Measurements from ENCODE around the gene WNT7B.

DNA sequence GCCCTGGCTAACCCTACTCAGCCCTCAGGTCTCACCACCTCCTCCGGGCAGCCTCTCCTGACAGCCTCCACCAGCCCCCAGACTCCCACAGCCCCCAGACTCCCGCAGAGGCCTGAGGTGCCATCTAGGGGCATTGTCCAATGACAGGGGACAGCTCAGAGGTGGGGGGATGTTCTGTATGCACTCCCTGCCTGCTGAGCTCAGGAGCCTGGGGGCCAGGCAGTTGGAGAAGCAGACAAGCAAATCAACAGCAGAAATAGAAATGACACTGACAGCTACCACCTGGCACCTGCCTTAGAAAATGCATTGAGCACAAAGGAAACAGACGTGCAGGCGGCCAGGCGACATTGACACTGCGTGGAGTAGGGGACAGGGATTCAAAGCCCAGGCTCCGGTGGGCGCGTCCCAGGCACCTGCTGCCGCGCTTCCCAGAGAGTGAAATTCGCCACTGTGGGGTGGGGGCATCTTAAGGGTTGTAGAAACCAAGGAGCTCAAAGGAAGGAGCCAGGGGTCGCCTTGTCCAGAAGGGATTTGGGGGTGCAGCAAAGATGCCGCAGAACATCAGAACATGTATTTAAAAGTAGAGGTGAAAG lies 22.5 kb upstream of the WNT7B start:
- TF ChIP-seq POLR2A (IDR thresholded peaks at IDR 0.05; ENCODE audit: low read length) (no peak), GATA1 (IDR thresholded peaks at IDR 0.05; ENCODE audit: low read depth, low read length) (no peak)
